HCT116 (cell line): ENCODE data around the gene SPATS2L. TPM values are rescaled to one million over a fixed set of nuclear protein-coding genes. Genes with fewer than 3 reads are reported as not detected.

Source experiments
- ATAC-seq: fragments of 200-7000 bp; cut with Tn5 transposase; 2 replicates; pipeline ENCODE4 v1.9.1; 2020; ENCODE audit warnings: mild to moderate bottlenecking, moderate library complexity
- BruUV-seq: library from RNA; stranded (reverse); fragments of 400-500 nt; replicated peaks from 2 replicates; lab custom pipeline; 2021; lab: Mats Ljungman, UMichigan
- CTCF ChIA-PET: fragments of 300-600 bp; sonication (Branson Sonifier 250); formaldehyde crosslinking; loops from one replicate; lab custom pipeline; 2021; ENCODE audit warnings: antibody characterized with exemption; lab: Charles Lee
- POLR2A ChIA-PET: fragments of 300-600, 350-600 bp; sonication (Branson Sonifier 250); formaldehyde crosslinking; loops from one replicate; lab custom pipeline; 2021; ENCODE audit warnings: antibody characterized with exemption; lab: Charles Lee
- RAD21 ChIA-PET, 2 experiments: fragments of 300-600 bp; sonication (Branson Sonifier 250); formaldehyde crosslinking; loops; one replicate each; lab custom pipeline; 2023; ENCODE audit warnings: low total read pairs in 2 of 2; ENCODE audit not compliant: uncharacterized antibody in 2 of 2, unreplicated experiment in 2 of 2, low non-redundant PET in 1 of 2; lab: Charles Lee
- DNase-seq: peaks from one replicate; pipeline ENCODE4 v3.0.0-alpha.2; 2010; ENCODE audit warnings: low read depth, low spot score
- H2AFZ ChIP-seq: fragments of 200-600 bp; shearing (Covaris generic), sonication (generic); 2 replicates; pipeline ENCODE4 v1.6.1; 2017; ENCODE audit warnings: low read depth, mixed run types, mixed read lengths, antibody characterized with exemption, low read length; ENCODE audit not compliant: poor library complexity, severe bottlenecking
- H3K27ac ChIP-seq: 2 replicates; pipeline ENCODE4 v1.5.1; 2012; ENCODE audit warnings: low read depth, low read length
- H3K27me3 ChIP-seq: fragments of 200-600 bp; sonication (generic); 2 replicates; pipeline ENCODE4 v1.6.1; 2016; ENCODE audit warnings: mixed run types, low read length, mixed read lengths; ENCODE audit not compliant: insufficient read depth
- H3K36me3 ChIP-seq, 2 experiments: fragments of 200-500 bp in 1 of 2; fragments of 200-600 bp in 1 of 2; sonication (Bioruptor generic) in 1 of 2; sonication (generic) in 1 of 2; 2 replicates each; pipeline versions ENCODE4 v1.5.1 to v1.6.1; 2014 to 2016; ENCODE audit warnings: low read length in 2 of 2, inconsistent platforms in 1 of 2, mixed read lengths in 1 of 2, mixed run types in 1 of 2; ENCODE audit not compliant: insufficient read depth in 2 of 2, control insufficient read depth in 1 of 2
- H3K4me1 ChIP-seq, 2 experiments: fragments of 200-600 bp in 1 of 2; sonication (generic) in 1 of 2; 2 replicates each; pipeline versions ENCODE4 v1.5.1 to v1.6.1; 2012 to 2017; ENCODE audit warnings: low read length in 2 of 2, inconsistent platforms in 1 of 2, mild to moderate bottlenecking in 1 of 2, mixed read lengths in 1 of 2, mixed run types in 1 of 2, moderate library complexity in 1 of 2; ENCODE audit not compliant: insufficient read depth in 2 of 2, control insufficient read depth in 1 of 2
- H3K4me2 ChIP-seq: fragments of 200-600 bp; sonication (generic); 2 replicates; pipeline ENCODE4 v1.6.1; 2017; ENCODE audit warnings: mixed run types, low read length, mixed read lengths
- H3K4me3 ChIP-seq, 2 experiments: fragments of 200-600 bp in 1 of 2; sonication (generic) in 1 of 2; replicated peaks in 1 of 2; 2 replicates each; pipeline ENCODE4 v1.5.1; 2011 to 2016; ENCODE audit warnings: low read length in 2 of 2, control low read depth in 1 of 2, low read depth in 1 of 2, mild to moderate bottlenecking in 1 of 2, mixed read lengths in 1 of 2, mixed run types in 1 of 2
- H3K79me2 ChIP-seq: fragments of 200-600 bp; sonication (generic); 2 replicates; pipeline ENCODE4 v1.6.1; 2017; ENCODE audit warnings: mild to moderate bottlenecking, mixed run types, low read length, moderate library complexity, mixed read lengths; ENCODE audit not compliant: insufficient read depth
- H3K9ac ChIP-seq: fragments of 200-600 bp; sonication (generic); 2 replicates; pipeline ENCODE4 v1.6.1; 2016; ENCODE audit warnings: low read length, mixed read lengths
- H3K9me2 ChIP-seq: fragments of 200-600 bp; sonication (generic), shearing (Covaris generic); 2 replicates; pipeline ENCODE4 v1.6.1; 2017; ENCODE audit warnings: mixed run types, mild to moderate bottlenecking, moderate library complexity; ENCODE audit not compliant: insufficient read depth
- H3K9me3 ChIP-seq, 2 experiments: fragments of 200-500 bp in 1 of 2; fragments of 200-600 bp in 1 of 2; sonication (Bioruptor generic) in 1 of 2; sonication (generic) in 1 of 2; 2 replicates each; pipeline ENCODE4 v1.6.1; 2014 to 2017; ENCODE audit warnings: low read length in 2 of 2, mixed read lengths in 2 of 2, inconsistent platforms in 1 of 2, low read depth in 1 of 2, mild to moderate bottlenecking in 1 of 2, mixed run types in 1 of 2, moderate library complexity in 1 of 2; ENCODE audit not compliant: control insufficient read depth in 1 of 2, insufficient read depth in 1 of 2
- H4K20me1 ChIP-seq: fragments of 200-600 bp; sonication (generic), shearing (Covaris generic); 2 replicates; pipeline ENCODE4 v1.6.1; 2017; ENCODE audit warnings: mixed run types, mild to moderate bottlenecking, moderate library complexity; ENCODE audit not compliant: insufficient read depth
- CBX3 ChIP-seq: IDR thresholded peaks from 2 replicates; pipeline ENCODE4 v1.6.1; 2012; ENCODE audit warnings: low read depth
- CEBPB ChIP-seq: IDR thresholded peaks from 2 replicates; pipeline ENCODE4 v1.6.1; 2012; ENCODE audit warnings: low read depth
- EGR1 ChIP-seq: IDR thresholded peaks from 2 replicates; pipeline ENCODE4 v1.6.1; 2012; ENCODE audit warnings: low read depth
- ELF1 ChIP-seq: IDR thresholded peaks from 2 replicates; pipeline ENCODE4 v1.6.1; 2012; ENCODE audit warnings: low read depth, borderline replicate concordance
- EZH2phosphoT487 ChIP-seq: fragments of 200-600 bp; IDR thresholded peaks from 2 replicates; pipeline ENCODE4 v1.6.1; 2018; ENCODE audit warnings: antibody characterized with exemption, borderline replicate concordance
- FOSL1 ChIP-seq: IDR thresholded peaks from 2 replicates; pipeline ENCODE4 v1.6.1; 2012; ENCODE audit warnings: low read depth
- JUND ChIP-seq: IDR thresholded peaks from 2 replicates; pipeline ENCODE4 v1.6.1; 2012
- POLR2A ChIP-seq: IDR thresholded peaks from 2 replicates; pipeline ENCODE4 v1.7.0; 2011; ENCODE audit warnings: borderline replicate concordance; ENCODE audit not compliant: insufficient read depth, insufficient read length; ENCODE audit errors: extremely low read depth
- POLR2AphosphoS5 ChIP-seq: IDR thresholded peaks from 2 replicates; pipeline ENCODE4 v1.6.1; 2011; ENCODE audit warnings: mild to moderate bottlenecking, low read depth, low read length, moderate library complexity
- SIN3A ChIP-seq: IDR thresholded peaks from 2 replicates; pipeline ENCODE4 v1.6.1; 2012; ENCODE audit warnings: low read depth
- SP1 ChIP-seq: IDR thresholded peaks from 2 replicates; pipeline ENCODE4 v1.6.1; 2012; ENCODE audit warnings: low read depth
- SRF ChIP-seq: IDR thresholded peaks from 2 replicates; pipeline ENCODE4 v1.6.1; 2012; ENCODE audit warnings: low read depth
- TCF7L2 ChIP-seq: IDR thresholded peaks from 2 replicates; pipeline ENCODE4 v1.7.0; 2011; ENCODE audit warnings: borderline replicate concordance, inconsistent platforms; ENCODE audit not compliant: insufficient read depth, insufficient read length; ENCODE audit errors: extremely low read depth
- ZFX ChIP-seq: fragments of 450-650 bp; IDR thresholded peaks from 2 replicates; pipeline ENCODE4 v1.6.1; 2017
- intact Hi-C: fragments of 100-400 bp; cut with micrococcal nuclease; formaldehyde crosslinking; loops from 2 replicates; pipeline ENCODE4 v1.10.0; 2022
- total RNA-seq: library from RNA; stranded (reverse); gene quantifications from one replicate; pipeline ENCODE4 v1.2.1, GENCODE V29; 2021; ENCODE audit not compliant: unreplicated experiment
- TF ChIP-seq, protein P1 (sequence below): IDR thresholded peaks from 2 replicates; pipeline ENCODE4 v1.6.1; 2012
- TF ChIP-seq, protein P2 (sequence below): IDR thresholded peaks from 2 replicates; pipeline ENCODE4 v1.6.1; 2011; ENCODE audit warnings: mild to moderate bottlenecking, low read length, moderate library complexity; ENCODE audit not compliant: insufficient replicate concordance; ENCODE audit errors: extremely low read depth

SPATS2L gene
- total RNA-seq, 1 experiment from 2014 or later: 87.1 TPM

DNA sequence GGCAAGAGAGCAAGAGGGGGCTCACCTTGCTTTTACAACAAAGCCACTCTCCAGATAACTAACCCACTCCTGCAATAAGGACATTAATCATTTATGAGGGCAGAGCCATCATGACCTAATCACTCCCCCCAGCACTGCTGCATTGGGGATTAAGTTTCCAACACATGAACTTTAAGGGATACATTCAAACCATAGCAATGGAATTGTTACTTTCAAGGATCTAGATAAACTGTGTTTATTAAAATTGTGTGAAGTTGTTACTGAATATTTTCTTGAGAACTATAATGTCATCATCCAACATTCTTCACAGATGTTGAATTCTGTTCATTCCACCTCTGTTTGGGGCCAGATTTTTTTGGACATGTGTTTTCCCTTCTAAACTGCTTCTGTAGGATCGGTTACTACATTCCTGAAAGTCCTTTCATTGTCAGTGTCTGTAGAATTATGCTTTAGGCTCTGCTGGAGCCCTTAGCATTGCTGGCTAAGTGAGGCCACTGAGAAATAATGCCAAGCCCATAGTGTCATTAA, 50.4 kb downstream of the SPATS2L start:
- no peak overlapping the region for H3K9ac ChIP-seq
- no peak overlapping the region for H3K4me2 ChIP-seq
- H3K79me2 ChIP-seq: peaks cover 42% of the 10 kb centered on the region
- H3K27ac ChIP-seq: no peak overlapping the region
- H4K20me1 ChIP-seq: no peaks in the 10 kb centered on the region; the same call in 1 of the 2 replicates
- DNase-seq (no peak), ATAC-seq (no peak)
- CTCF ChIA-PET: no interaction called here
- no peaks in the 10 kb centered on the region for H3K9me2 ChIP-seq
- H2AFZ ChIP-seq: no peak overlapping the region
- no peak overlapping the region for H3K4me3 ChIP-seq
- intact Hi-C loops: no loop called here
- BruUV-seq: no TSS peak
- POLR2A ChIA-PET: no interaction called here
- TF ChIP-seq ZFX: no peak
- TF ChIP-seq EGR1: no peak
- no peak for TF ChIP-seq POLR2AphosphoS5
- no peak for TF ChIP-seq FOSL1
- no peak for TF ChIP-seq POLR2A
- TF ChIP-seq, protein P1, sequence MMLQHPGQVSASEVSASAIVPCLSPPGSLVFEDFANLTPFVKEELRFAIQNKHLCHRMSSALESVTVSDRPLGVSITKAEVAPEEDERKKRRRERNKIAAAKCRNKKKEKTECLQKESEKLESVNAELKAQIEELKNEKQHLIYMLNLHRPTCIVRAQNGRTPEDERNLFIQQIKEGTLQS: no peak
- TF ChIP-seq CEBPB: no peak
- TF ChIP-seq EZH2phosphoT487: no peak
- no peak for TF ChIP-seq ELF1
- TF ChIP-seq, protein P2, sequence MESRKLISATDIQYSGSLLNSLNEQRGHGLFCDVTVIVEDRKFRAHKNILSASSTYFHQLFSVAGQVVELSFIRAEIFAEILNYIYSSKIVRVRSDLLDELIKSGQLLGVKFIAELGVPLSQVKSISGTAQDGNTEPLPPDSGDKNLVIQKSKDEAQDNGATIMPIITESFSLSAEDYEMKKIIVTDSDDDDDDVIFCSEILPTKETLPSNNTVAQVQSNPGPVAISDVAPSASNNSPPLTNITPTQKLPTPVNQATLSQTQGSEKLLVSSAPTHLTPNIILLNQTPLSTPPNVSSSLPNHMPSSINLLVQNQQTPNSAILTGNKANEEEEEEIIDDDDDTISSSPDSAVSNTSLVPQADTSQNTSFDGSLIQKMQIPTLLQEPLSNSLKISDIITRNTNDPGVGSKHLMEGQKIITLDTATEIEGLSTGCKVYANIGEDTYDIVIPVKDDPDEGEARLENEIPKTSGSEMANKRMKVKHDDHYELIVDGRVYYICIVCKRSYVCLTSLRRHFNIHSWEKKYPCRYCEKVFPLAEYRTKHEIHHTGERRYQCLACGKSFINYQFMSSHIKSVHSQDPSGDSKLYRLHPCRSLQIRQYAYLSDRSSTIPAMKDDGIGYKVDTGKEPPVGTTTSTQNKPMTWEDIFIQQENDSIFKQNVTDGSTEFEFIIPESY: no peak
- no peak for TF ChIP-seq SRF
- no peak for TF ChIP-seq TCF7L2
- no peak for TF ChIP-seq CBX3
- TF ChIP-seq JUND: no peak
- TF ChIP-seq SP1: no peak
- no peak for TF ChIP-seq SIN3A
- no peaks in the 10 kb centered on the region for H3K27me3 ChIP-seq
- H3K9me3 ChIP-seq: no peaks in the 10 kb centered on the region
- RAD21 ChIA-PET: no interaction called here
- H3K4me1 ChIP-seq: peaks cover 20 to 28% of the 10 kb centered on the region in 2 experiments
- no peaks in the 10 kb centered on the region for H3K36me3 ChIP-seq
